Right ventricle myocardium superior (tissue), 1 donor: ENCODE results near the gene FJX1. TPM values are rescaled to one million over a fixed set of nuclear protein-coding genes. Genes with fewer than 3 reads are reported as not detected.

Source experiments
- ATAC-seq: fragments of 200-7000 bp; cut with Tn5 transposase; one replicate; pipeline ENCODE4 v1.9.1; 2020; ENCODE audit warnings: mild to moderate bottlenecking; ENCODE audit not compliant: poor library complexity
- DNase-seq: peaks from one replicate; pipeline ENCODE4 v3.0.0-alpha.2; 2020
- intact Hi-C: fragments of 100-400 bp; cut with DNase I; formaldehyde crosslinking; loops from one replicate; pipeline ENCODE4 v1.11.2; 2022
- total RNA-seq: library from RNA; stranded (reverse); fragmentation: NEBNext Ultra II Directional; extraction: Animal tissue kit (Norgen Biotek cat#: 25700); gene quantifications from one replicate; pipeline ENCODE4 v1.2.1, GENCODE V29; 2021
- donor health status: DM: no; HTN: yes; CAD: no; lungs with severe emphysema.

Gene FJX1
- total RNA-seq, 1 donor from 2014 or later, result 0.65 TPM

DNA sequence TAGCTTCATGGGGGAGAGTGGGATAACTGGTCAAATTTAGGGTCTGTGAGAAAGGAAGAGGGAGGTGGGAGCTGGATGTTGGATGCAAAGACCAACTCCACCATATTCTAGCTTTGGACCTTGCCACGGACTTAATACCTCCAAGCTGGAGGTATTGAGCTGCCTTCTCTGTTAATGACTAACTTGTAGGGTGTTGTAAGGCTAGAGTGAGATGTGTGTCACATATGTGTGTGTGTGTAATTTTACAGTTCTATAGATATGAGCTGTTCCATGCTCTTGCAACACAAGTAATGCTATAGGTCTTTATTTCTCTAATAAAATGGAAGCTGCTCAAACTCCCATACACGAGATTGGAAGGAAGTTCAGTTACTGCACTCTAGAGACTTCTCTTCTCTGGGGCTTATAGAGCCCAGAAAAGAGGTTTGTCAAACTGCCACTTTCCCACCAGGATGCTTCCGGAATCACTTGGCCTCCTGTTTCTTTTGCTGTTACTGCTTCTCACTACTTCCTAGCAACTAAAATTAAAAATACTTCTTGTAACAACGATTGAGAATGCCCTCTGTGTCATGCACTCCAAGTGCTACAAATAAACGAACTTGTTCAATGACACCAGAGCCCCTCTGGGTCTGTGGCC is 16.0 kb upstream of the FJX1 start:
- intact Hi-C loops, result no loop called here
- DNase-seq (no peak), ATAC-seq (no peak)

- intact Hi-C loops, result no loop called here
- ATAC-seq, result no peak
- DNase-seq, result no peak
These were observed 15.3 kb upstream of the FJX1 start for GRCh38 chr11:35602979-35603378.

- intact Hi-C loops, result no loop called here
- peak; percentile 74 for ATAC-seq
- peak; percentile 62 for DNase-seq
These were observed 12.6 kb upstream of the FJX1 start for GRCh38 chr11:35605706-35606105.

GRCh38 chr11:35606206-35606605 is 12.1 kb upstream of the FJX1 start:
- ATAC-seq (no peak), DNase-seq (no peak)
- intact Hi-C loops, result no loop called here

DNA sequence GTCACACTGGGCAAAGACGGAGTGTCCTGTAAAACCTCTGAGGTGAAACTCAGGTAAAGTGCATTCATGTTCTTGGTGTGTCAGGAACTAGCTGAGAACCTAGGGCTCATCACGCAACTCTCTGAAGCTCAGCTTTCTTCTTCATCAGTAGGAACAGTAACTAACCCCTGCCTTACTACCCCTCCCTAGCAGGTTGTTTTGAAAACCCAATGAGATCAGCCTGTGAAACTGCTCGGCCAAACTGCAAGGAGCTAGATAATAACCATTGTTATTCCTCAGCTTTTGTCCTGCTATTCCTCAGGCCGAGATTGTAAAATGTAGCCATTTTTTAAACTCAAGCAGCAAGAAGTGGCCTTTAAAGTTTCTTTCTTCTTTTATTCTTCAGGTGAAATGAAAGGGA is 9.8 kb upstream of the FJX1 start:
- ATAC-seq (no peak), DNase-seq (no peak)
- intact Hi-C loops, result no loop called here

- ATAC-seq (no peak), DNase-seq (no peak)
- intact Hi-C loops, result loop anchor here (10.0 kb wide), 4 partner anchors 215 to 865 kb away; no protein-coding TSS in a partner anchor
These were observed 8.6 kb upstream of the FJX1 start for GRCh38 chr11:35609656-35610055.

GRCh38 chr11:35610631-35611030 is 7.6 kb upstream of the FJX1 start:
- no peak for DNase-seq
- intact Hi-C loops, result loop anchor here (10.0 kb wide), 4 partner anchors 214 to 864 kb away; no protein-coding TSS in a partner anchor
- peak; percentile 67 for ATAC-seq

DNA sequence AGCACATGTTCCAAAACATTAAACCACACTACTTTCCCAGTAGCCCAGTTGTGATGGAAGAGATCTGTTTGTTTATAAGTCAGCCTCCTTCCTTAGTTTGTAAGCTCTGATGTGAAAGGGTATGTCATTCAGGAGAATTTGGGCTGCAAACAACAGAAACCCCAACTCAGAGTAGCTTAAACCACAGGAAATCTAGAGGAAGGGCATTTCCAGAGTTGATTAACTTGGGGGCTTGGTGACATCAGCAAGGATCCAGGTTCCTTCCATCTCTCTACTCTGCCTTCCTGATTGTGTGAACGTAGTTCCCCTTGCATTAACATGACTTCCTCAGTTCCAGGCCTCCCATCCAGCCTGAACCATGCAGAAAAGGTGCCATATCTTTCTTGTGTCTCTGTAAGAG is 6.5 kb upstream of the FJX1 start:
- DNase-seq, result no peak
- intact Hi-C loops, result loop anchor here (10.0 kb wide), 4 partner anchors 213 to 863 kb away; no protein-coding TSS in a partner anchor

GRCh38 chr11:35614939-35615569 is 3.2 kb upstream of the FJX1 start:
- DNase-seq (no peak), ATAC-seq (no peak)
- intact Hi-C loops, result loop anchor here (5.0 to 10.0 kb wide), 6 partner anchors 210 to 860 kb away; no protein-coding TSS in a partner anchor

More for the DNA sequence above, 6.5 kb upstream of the FJX1 start:
- ATAC-seq, result no peak

- intact Hi-C loops, result loop anchor here (5.0 to 10.0 kb wide), 6 partner anchors 209 to 859 kb away; no protein-coding TSS in a partner anchor
- DNase-seq (no peak), ATAC-seq (no peak)
These were observed 2.0 kb upstream of the FJX1 start for GRCh38 chr11:35615921-35616900.

DNA sequence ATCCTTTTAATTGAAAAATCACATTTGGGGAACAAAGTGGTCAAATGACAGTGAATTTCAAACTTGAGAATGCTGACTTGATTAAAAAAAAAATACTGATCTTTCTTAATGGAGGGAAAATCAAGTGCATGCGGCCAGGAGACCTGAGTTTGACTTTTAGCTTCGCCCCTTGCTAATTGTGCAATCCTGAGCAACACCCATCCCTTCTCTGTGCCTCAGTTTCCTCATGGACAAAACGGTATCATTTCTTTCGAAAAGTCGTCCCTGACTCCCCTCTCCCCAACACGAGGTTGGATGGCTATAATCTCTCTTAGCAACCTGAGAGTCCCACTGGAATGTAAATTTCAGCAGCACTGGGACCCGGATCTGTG is 959 bp upstream of the FJX1 start:
- ATAC-seq (no peak), DNase-seq (no peak)
- intact Hi-C loops, result loop anchor here (5.0 to 10.0 kb wide), 6 partner anchors 208 to 858 kb away; no protein-coding TSS in a partner anchor

DNA sequence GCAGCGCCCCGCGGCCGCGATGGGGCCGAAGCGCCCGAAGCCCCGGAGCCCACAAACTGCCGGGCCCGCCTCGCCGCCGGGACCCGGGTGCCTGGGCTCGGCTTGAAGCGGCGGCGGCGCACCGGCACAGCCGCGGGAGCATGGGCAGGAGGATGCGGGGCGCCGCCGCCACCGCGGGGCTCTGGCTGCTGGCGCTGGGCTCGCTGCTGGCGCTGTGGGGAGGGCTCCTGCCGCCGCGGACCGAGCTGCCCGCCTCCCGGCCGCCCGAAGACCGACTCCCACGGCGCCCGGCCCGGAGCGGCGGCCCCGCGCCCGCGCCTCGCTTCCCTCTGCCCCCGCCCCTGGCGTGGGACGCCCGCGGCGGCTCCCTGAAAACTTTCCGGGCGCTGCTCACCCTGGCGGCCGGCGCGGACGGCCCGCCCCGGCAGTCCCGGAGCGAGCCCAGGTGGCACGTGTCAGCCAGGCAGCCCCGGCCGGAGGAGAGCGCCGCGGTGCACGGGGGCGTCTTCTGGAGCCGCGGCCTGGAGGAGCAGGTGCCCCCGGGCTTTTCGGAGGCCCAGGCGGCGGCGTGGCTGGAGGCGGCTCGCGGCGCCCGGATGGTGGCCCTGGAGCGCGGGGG is 346 bp downstream of the FJX1 start:
- intact Hi-C loops, result loop anchor here (5.0 to 10.0 kb wide), 6 partner anchors 206 to 856 kb away; no protein-coding TSS in a partner anchor
- ATAC-seq (peak; percentile 42), DNase-seq (peak; percentile 44)

GRCh38 chr11:35619116-35619854 is 1.0 kb downstream of the FJX1 start:
- intact Hi-C loops, result loop anchor here (5.0 to 10.0 kb wide), 6 partner anchors 206 to 856 kb away; no protein-coding TSS in a partner anchor
- peak; percentile 56 for ATAC-seq
- peak; percentile 46 for DNase-seq

DNA sequence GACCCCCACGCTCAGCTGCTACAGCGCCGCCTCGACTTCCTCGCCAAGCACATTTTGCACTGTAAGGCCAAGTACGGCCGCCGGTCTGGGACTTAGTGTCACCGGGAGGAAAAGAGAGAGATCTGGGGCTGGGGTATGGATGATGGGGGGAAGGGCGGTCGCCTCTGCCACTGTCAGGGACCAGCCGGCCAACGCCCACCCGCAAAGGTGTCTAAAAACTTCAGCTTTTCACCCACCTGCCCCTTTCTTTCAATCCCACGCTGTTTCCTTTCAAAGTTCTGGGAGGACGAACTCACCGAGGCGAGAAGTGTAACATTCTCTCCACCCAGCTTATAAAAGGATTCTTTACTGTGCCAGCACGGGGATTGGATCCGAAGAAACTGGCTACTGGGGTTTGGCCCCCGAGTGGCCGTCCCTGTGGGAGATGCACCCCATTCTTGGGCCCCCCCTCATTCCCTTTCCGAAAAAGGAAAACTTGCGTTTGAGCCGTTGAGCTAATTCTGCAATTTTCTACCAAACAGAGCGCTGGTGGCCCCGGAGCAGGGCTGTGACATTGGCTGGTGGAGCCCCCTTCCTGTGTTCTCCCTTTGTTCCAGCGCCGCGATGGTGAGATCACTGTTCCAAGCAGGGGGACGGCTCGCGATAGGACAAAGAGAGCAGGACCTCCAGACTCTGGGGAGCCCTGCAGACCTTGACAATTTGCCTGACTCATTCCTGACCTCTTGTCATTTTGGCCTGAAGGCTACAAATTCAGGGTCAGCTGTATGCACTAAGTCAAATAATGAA is 1.8 kb downstream of the FJX1 start:
- no peak for ATAC-seq
- intact Hi-C loops, result loop anchor here (5.0 to 10.0 kb wide), 7 partner anchors 42 to 855 kb away; partner anchors contain the start of gene TRIM44
- peak; percentile 43 for DNase-seq

DNA sequence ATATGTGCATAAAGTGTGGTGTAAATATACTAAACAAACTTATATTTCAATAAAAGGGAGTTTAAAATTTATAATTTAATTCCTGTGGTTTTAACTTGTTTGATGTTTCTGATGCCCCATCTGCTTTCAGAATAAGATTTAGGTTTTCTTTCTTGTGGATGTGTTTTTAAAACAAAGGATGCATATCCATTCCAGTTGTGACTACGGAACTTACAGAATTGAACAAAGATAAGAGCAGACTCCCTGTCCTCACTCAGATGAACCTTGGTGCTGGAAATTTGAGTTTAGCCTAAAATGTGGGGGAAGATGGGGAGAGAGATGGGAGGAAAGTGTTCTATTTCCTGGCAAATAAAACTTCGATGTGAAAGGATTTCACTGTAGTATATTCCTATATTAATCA is 2.5 kb downstream of the FJX1 start:
- ATAC-seq, result no peak
- intact Hi-C loops, result loop anchor here (5.0 kb wide), 1 partner anchor 42 kb away; the partner anchor contains the start of gene TRIM44
- no peak for DNase-seq

GRCh38 chr11:35621620-35622019 is 3.4 kb downstream of the FJX1 start:
- intact Hi-C loops, result loop anchor here (5.0 kb wide), 1 partner anchor 41 kb away; the partner anchor contains the start of gene TRIM44
- ATAC-seq (no peak), DNase-seq (no peak)

DNA sequence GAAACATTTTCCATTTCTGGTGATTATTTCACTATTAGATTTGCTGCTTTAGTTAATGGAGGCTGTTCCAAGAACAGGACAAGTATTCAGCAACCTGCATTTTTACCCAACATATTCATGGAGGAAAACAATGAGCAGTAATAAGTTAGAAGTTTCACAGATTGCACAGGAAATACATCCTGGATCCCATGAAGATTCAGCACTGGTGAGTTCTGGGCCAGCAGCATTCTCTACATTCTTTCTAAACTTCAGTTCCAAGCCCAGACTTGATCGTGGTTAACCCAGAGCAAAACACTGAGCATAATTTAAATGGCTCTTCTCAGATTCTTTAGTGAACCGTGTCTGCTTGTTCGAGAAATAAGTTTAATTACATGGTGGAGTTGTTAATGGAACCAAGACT is 3.8 kb downstream of the FJX1 start:
- ATAC-seq, result no peak
- DNase-seq, result no peak
- intact Hi-C loops, result loop anchor here (5.0 kb wide), 1 partner anchor 40 kb away; the partner anchor contains the start of gene TRIM44
